Lower lobe of right lung (tissue), 2 donors: ENCODE results near the gene LORICRIN. TPM values are rescaled to one million over a fixed set of nuclear protein-coding genes. Genes with fewer than 3 reads are reported as not detected.

Source experiments
- ATAC-seq, 2 donors: fragments of 200-7000 bp; cut with Tn5 transposase; one replicate each; pipeline ENCODE4 v1.9.1; 2020 to 2022; ENCODE audit warnings: mild to moderate bottlenecking in 2 of 2, moderate library complexity in 2 of 2
- DNase-seq: peaks from one replicate; pipeline ENCODE4 v3.0.0-alpha.2; 2020
- H3K27ac ChIP-seq: fragments of 200-600 bp; one replicate; pipeline ENCODE4 v1.8.0; 2022
- H3K27me3 ChIP-seq: fragments of 200-600 bp; one replicate; pipeline ENCODE4 v1.8.0; 2022; ENCODE audit warnings: low read depth
- H3K36me3 ChIP-seq: fragments of 200-600 bp; one replicate; pipeline ENCODE4 v1.8.0; 2022; ENCODE audit warnings: mild to moderate bottlenecking
- H3K4me1 ChIP-seq: fragments of 200-600 bp; one replicate; pipeline ENCODE4 v1.8.0; 2022
- H3K4me3 ChIP-seq: fragments of 200-600 bp; one replicate; pipeline ENCODE4 v1.8.0; 2022; ENCODE audit warnings: mild to moderate bottlenecking
- H3K9me3 ChIP-seq: fragments of 200-600 bp; one replicate; pipeline ENCODE4 v1.8.0; 2022
- intact Hi-C: fragments of 100-400 bp; cut with DNase I; formaldehyde crosslinking; loops from one replicate; pipeline ENCODE4 v1.11.0; 2022
- total RNA-seq: library from RNA; stranded (reverse); fragmentation: NEBNext Ultra II Directional; extraction: Animal tissue kit (Norgen Biotek cat#: 25700); gene quantifications from one replicate; pipeline ENCODE4 v1.2.1, GENCODE V29; 2021
- TF ChIP-seq, protein P1 (sequence below): fragments of 200-600 bp; IDR thresholded peaks from one replicate; pipeline ENCODE4 v1.8.0; 2022; ENCODE audit warnings: antibody characterized with exemption, mild to moderate bottlenecking
- donor health status: DM: no; HTN: yes; CAD: no; lungs with severe emphysema.

Gene LORICRIN
- total RNA-seq, 1 donor from 2014 or later = not detected

- Histone ChIP-seq H3K4me1 (no peaks in the 10 kb centered on the region), H3K9me3 (no peaks in the 10 kb centered on the region), H3K36me3 (no peaks in the 10 kb centered on the region), H3K4me3 (no peak overlapping the region), H3K27ac (no peak overlapping the region), H3K27me3 (peaks cover 6% of the 10 kb centered on the region)
- TF ChIP-seq, protein P1, sequence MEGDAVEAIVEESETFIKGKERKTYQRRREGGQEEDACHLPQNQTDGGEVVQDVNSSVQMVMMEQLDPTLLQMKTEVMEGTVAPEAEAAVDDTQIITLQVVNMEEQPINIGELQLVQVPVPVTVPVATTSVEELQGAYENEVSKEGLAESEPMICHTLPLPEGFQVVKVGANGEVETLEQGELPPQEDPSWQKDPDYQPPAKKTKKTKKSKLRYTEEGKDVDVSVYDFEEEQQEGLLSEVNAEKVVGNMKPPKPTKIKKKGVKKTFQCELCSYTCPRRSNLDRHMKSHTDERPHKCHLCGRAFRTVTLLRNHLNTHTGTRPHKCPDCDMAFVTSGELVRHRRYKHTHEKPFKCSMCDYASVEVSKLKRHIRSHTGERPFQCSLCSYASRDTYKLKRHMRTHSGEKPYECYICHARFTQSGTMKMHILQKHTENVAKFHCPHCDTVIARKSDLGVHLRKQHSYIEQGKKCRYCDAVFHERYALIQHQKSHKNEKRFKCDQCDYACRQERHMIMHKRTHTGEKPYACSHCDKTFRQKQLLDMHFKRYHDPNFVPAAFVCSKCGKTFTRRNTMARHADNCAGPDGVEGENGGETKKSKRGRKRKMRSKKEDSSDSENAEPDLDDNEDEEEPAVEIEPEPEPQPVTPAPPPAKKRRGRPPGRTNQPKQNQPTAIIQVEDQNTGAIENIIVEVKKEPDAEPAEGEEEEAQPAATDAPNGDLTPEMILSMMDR = no peak
- no peak for DNase-seq
- no peak for ATAC-seq
- intact Hi-C loops = no loop called here
These were observed 21.0 kb upstream of the LORICRIN start for GRCh38 chr1:153238527-153238926.

DNA sequence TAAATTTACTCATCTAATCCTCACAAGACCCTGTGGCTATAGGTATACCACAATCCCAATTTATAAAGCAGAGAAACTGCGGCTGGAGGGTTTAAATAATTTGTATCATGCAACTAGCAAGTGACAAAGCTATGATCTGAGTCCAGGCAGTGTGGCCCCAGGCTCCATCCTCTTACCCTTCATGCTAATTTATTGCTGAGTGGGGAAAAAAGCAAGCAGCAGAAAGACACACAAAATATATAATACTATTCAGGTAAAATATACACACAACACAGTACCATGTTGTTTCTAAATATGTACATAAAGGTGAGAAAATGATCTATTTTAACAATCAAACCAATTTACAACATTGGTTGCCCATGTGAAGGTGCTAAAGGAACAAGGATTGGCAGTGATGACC is 17.3 kb upstream of the LORICRIN start:
- Histone ChIP-seq H3K27ac (no peak overlapping the region), H3K27me3 (no peaks in the 10 kb centered on the region), H3K4me3 (no peak overlapping the region), H3K36me3 (no peaks in the 10 kb centered on the region), H3K9me3 (no peaks in the 10 kb centered on the region), H3K4me1 (no peaks in the 10 kb centered on the region)
- no peak for ATAC-seq
- DNase-seq = no peak
- TF ChIP-seq, protein P1 = no peak
- intact Hi-C loops = no loop called here

DNA sequence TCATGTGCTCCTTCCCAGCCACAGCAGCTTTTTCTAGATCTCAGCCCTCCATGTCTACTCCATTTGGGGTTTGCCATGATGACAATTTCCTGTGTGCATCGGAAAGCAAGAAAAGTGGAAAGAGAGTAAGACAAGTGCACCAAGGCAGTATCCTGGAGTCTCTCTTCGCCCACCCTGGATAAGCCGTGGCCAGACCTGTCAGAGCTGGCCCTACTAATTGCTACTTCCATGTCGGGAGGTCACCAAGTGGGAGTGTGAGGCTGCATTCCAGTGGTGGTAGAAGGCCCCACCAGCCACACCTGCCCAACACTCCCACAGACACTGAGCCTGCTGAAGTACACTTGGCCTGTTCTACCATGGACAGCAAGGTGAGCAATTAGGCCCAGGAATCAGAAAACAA is 14.0 kb upstream of the LORICRIN start:
- H3K4me1 ChIP-seq = no peaks in the 10 kb centered on the region
- no peak overlapping the region for H3K4me3 ChIP-seq
- no peak overlapping the region for H3K27ac ChIP-seq
- no peaks in the 10 kb centered on the region for H3K36me3 ChIP-seq
- H3K27me3 ChIP-seq = no peaks in the 10 kb centered on the region
- no peaks in the 10 kb centered on the region for H3K9me3 ChIP-seq
- TF ChIP-seq, protein P1 = no peak
- DNase-seq (no peak), ATAC-seq (no peak)
- intact Hi-C loops = no loop called here

DNA sequence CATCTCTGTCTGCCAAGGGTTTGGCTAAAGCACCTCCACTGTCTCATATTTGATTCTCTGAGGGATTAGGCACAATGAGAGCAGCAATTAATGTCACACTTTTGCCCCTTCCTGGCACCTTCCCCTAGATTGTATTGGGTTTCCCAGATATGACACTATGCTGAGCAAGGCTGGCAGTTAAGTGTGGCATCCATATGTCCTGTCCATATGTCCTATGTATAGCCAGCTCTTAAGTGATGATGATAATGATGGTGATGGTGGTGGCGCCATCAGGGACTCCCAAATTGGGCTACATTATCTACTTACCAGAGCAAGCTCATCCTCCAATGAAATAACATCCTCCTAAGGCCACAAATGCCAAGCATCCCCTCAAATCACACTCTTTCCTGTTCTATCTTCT is 13.5 kb upstream of the LORICRIN start:
- no peak overlapping the region for H3K27ac ChIP-seq
- no peak for DNase-seq
- H3K36me3 ChIP-seq = no peaks in the 10 kb centered on the region
- no peak for ATAC-seq
- H3K27me3 ChIP-seq = no peaks in the 10 kb centered on the region
- H3K9me3 ChIP-seq = no peaks in the 10 kb centered on the region
- intact Hi-C loops = no loop called here
- no peak overlapping the region for H3K4me3 ChIP-seq
- TF ChIP-seq, protein P1 = no peak
- no peaks in the 10 kb centered on the region for H3K4me1 ChIP-seq

- TF ChIP-seq, protein P1 = no peak
- Histone ChIP-seq H3K4me3 (no peak overlapping the region), H3K9me3 (no peaks in the 10 kb centered on the region), H3K4me1 (no peaks in the 10 kb centered on the region), H3K27me3 (no peaks in the 10 kb centered on the region), H3K36me3 (no peaks in the 10 kb centered on the region), H3K27ac (no peak overlapping the region)
- DNase-seq = no peak
- intact Hi-C loops = no loop called here
- no peak for ATAC-seq
These were observed 12.7 kb upstream of the LORICRIN start for GRCh38 chr1:153246825-153247224.
